Upper lobe of left lung (tissue), 4 donors: ENCODE data around the gene ZNF280D.

Experiments
- CTCF ChIP-seq, 6 experiments: fragments of 450-650 bp in 4 of 6; fragments of 200-600 bp in 2 of 6; sonication (generic) in 2 of 6; IDR thresholded peaks; one replicate each; pipeline ENCODE4 v1.5.1; 2016 to 2019; ENCODE audit warnings: antibody characterized with exemption in 6 of 6
- EP300 ChIP-seq, 4 donors: sonication (generic); formaldehyde crosslinking; IDR thresholded peaks; one replicate each; pipeline ENCODE4 v1.5.1; 2017; ENCODE audit warnings: antibody characterized with exemption in 4 of 4, control low read depth in 2 of 4

DNA sequence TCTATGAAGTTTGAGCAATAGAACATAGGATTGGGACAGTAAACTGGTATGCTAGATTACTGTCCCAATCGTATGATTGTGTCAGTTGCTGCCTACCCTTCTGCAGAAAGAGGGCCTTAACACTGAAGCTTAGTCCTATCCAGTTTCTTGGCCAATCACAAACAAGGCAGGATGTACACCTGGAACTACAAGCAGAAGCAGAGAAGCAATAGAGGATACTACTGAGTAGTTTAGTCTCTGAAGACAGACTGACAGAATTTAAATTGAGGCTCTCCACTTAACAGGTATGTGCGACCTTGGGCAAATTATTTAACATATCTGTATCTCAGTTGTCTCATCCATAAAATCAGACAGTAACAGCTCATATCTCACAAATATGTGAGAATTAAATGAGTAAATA, 85.0 kb downstream of the ZNF280D start:
- TF ChIP-seq CTCF (IDR thresholded peaks at IDR 0.05) (no peak), EP300 (IDR thresholded peaks at IDR 0.05) (no peak)
